Stromal cell of bone marrow (primary cell): ENCODE data around the gene RERE.
A peak's percentile ranks its signal among the peaks of the same experiment; 100 is the strongest.
"Not testable (repeated sequence)": the region's sequence is repeated elsewhere in the genome, so short reads cannot be mapped to it uniquely, and the experiment has no call there.

Source experiments
- DNase-seq: peaks from one replicate; pipeline ENCODE4 v3.0.0-alpha.2; 2012; ENCODE audit warnings: low read depth

The RERE gene

GRCh38 chr1:8448911-8449661 is 368.4 kb downstream of the RERE start:
- DNase-seq = no peak

DNA sequence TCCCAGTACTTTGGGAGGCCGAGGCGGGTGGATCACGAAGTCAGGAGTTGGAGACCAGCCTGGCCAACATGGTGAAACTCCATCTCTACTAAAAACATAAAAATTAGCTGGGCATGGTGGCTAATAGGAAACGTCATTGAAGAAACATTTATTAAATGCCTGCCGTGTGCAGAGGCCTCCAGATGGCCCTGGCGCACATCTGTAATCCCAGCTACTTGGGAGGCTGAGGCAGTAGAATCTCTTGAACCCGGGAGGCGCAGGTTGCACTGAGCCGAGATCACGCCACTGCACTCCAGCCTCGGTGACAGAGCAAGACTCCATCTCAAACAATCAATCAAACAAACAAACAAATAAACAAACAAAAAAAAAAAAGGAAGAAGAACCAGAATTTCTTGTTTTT is 368.9 kb downstream of the RERE start:
- DNase-seq = not testable (repeated sequence)

DNA sequence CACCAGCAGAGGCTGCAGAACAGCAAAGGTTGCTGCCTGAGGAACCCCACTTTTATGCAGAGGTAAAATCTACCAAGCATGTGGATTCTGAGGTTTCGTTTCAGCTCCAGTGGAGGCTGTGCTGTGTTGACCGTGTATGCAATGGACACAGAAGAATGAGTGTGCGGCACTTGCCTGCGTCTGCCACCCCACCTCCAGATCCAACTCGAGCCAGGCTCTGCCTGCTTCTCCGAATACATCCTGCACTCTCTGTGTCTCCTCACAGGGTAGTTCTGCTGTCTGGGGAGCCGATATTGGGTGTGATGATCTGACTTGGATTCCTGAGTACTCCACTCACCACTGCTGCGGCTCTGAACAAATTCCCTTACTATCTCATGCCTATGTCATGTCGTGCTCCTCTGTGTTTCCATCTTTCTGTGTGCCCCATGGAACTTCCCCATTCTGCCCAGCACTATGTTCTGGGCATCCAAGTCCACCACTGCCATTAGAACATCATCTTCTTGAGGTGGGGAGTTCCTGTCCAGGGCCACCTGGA is 369.8 kb downstream of the RERE start:
- DNase-seq = no peak

DNA sequence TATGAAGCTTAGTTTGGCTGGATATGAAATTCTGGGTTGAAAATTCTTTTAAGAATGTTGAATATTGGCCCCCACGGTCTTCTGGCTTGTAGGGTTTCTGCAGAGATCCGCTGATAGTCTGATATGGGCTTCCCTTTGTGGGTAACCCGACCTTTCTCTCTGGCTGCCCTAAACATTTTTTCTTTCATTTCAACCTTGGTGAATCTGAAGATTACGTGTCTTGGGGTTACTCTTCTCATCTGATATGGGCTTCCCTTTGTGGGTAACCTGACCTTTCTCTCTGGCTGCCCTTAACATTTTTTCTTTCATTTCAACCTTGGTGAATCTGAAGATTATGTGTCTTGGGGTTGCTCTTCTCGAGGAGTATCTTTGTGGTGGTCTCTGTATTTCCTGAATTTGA is 371.3 kb downstream of the RERE start:
- DNase-seq = not testable (repeated sequence)

DNA sequence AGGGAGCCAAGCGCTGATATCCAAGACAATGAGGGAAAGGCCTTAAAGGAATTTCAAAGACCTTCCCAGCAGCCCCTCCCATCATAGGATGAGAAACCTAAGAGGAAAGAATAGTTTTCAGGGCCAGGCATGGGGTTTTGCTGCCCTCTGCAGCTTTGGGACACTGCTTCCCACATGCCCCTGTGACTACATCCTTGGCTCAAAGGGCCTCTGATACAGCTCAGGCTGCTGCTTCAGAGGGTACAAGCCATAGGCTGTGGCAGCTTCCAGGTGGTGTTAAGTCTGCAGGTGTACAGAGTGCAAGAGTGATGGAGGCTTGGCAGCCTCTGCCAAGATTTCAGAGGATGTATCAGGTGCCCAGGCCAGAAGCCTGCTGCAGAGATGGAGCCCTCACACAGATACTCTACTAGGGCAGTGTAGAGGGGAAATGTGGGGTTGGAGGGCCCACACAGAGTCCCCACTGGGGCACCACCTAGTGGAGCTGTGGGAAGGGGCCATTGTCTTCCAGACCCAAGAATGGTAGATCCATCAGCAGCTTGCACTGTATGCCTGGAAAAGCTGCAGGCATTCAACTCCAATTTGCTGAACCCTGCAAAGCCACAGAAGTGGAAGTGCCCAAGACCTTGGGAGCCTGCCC is 373.8 kb downstream of the RERE start:
- DNase-seq = no peak

DNA sequence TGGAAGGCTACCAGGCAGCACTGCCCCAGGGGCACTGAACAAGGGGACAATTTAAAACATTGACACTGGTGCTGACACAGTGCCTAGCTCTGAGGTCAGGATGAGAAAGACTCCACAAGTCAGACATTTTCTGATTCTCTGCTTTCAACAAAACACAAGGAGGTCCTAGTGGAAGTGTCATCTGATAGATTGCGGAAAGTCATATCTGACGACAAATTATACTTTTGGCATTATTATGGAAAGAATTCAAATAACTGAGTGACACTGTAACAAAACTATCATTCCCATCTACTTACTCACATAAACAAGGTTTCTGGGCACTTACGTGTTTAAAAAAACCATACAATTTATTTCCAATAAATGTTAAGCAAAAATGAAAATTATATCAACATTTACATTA is 376.0 kb downstream of the RERE start:
- no peak for DNase-seq

- peak; percentile 90 for DNase-seq
Observed at GRCh38 chr1:8439015-8439702, 378.3 kb downstream of the RERE start.

GRCh38 chr1:8438489-8438888 is 379.0 kb downstream of the RERE start:
- DNase-seq = no peak

DNA sequence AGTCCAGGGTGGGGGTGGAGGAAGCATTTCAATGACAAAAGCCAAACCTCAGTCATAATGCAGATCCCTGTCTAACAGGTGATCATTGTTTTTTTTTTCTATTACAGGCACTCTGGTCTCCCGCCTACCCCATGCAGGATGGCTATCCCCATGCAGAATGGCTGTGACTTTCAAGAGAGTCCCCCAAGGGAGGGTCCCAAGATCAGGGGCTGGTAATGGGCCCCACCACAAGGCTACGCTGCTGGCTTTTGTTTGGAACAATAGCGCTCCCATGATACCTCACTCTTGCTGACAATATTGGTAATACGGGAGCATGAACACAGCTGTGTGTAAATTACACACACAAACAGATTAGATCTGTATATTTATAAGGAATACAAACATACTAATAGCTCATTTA is 380.1 kb downstream of the RERE start:
- DNase-seq = no peak

GRCh38 chr1:8435569-8436071 is 381.8 kb downstream of the RERE start:
- no peak for DNase-seq

- DNase-seq = no peak
Observed at GRCh38 chr1:8434101-8434500, 383.3 kb downstream of the RERE start.

DNA sequence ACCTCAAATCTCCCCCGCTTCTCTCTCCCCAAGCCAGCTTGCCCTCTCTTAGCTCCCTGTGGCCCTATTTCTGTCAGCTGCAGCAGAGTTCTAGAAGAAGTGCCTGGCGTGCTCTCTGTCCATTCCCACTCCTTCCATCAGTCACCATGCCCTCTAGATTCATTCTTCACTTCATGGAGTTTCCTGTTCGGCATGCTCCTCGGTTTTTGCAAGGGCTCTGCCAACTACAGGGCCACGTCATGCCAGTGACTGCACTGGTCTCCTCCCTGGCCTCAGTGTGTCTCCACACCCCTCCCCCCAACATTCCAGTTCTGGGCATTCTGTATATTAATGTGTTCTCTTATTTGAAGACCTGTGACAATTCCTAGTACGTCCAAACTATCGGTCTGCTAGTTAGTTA is 385.7 kb downstream of the RERE start:
- DNase-seq = no peak

DNA sequence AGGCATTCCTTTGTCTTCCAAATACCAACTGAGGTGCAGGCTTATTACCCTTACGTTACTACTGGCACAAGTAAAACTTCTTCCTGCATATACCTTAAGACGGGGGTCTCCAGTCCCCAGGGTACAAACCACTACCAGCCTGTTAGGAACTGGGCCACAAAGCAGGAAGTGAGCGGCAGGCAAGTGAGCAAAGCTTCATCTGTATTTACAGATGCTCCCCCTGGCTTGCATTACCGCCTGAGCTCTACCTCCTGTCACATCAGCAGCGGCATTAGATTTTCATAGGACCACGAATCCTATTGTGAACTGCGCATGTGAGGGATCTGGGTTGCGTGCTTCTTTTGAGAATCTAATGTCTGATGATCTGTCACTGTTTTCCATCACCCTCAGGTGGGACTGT is 386.4 kb downstream of the RERE start:
- DNase-seq = no peak

- no peak for DNase-seq
Observed at GRCh38 chr1:8430476-8430875, 387.0 kb downstream of the RERE start.

- DNase-seq = no peak
Observed at GRCh38 chr1:8429549-8430110, 387.8 kb downstream of the RERE start.

- DNase-seq = no peak
Observed at GRCh38 chr1:8428441-8428840, 389.0 kb downstream of the RERE start.

GRCh38 chr1:8427986-8428385 is 389.5 kb downstream of the RERE start:
- no peak for DNase-seq

GRCh38 chr1:8427493-8427892 is 389.9 kb downstream of the RERE start:
- no peak for DNase-seq

DNA sequence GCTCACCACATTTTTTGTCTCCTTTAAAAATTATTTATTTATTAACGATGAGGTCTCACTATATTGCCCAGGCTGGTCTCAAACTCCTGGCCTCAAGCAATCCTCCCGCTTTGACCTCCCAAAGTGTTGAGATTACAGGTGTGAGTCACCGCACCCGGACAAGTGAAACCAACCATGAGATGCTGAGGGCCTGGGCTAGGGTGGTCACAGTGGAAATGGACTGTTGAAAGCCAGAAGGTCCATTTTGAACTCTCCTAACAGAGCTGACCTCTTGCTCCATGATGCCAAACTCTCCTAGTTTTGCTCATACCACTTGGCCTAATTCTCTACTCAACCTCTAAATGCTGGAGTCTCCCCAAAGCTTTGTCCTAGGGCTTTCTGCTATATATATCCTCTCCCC is 390.4 kb downstream of the RERE start:
- DNase-seq = no peak

- no peak for DNase-seq
Observed at GRCh38 chr1:8425781-8426161, 391.7 kb downstream of the RERE start.

DNA sequence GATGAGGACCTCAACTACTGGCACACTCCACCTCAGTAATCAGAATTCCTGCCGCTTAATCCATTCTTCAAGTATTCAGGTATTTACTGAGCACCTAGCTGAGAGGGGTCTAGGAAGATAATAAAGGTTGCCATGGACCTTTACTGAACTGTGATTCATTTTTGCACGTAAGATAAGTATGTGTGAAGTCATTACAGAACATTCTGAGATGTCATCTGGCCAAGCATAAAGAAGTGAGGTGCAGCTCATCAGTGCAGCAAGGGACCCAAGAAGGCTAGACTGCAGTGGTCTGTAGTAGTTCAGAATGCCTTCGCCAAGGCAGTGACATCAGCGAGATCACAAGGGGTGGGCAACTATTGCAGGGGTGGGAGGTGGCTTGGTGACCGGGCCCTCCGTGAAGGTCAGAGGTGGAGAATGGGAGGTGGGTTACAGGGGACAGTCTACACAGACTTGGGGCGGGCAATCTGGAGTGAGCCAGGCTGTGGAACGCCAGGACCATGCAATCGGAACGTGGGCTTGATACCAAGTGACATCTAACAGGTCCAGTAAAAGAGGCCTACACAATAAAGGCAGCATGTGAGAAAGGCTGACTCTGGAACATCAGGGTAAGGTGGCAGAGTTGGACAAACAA is 392.2 kb downstream of the RERE start:
- DNase-seq = no peak

DNA sequence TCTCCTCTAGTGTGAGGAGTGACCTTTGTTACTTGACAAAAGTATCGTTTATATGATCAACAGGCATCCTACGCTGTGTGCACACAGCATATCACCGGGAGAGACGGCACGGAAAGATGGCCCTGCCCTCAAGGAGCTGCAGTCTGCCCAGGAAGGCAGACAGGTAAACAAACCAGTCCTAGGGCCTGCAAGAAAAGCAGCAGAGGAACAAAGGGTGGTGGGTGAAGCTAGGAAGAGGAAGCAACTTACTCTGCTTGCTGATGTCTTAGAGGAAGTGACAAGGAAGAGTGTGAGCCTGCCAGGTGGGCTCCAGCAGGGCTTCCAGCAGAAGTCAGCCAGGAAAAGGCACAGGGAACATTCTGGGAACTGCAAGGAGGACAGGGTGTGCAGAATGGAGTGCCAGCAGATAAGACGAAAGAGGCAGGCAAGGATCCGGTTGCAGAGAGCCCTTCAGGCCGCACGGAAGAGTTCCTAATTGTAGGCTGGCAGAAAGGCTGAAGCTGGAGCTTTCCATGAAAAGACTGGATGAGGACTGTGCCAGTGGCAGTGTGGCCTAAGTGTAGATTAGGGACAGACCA is 392.8 kb downstream of the RERE start:
- DNase-seq = no peak
